Right lobe of liver (tissue), 6 donors: ENCODE data around the gene CLSTN3. TPM values are rescaled to one million over a fixed set of nuclear protein-coding genes. Genes with fewer than 3 reads are reported as not detected.

Experiments
- ATAC-seq, 4 donors: fragments of 200-7000 bp; cut with Tn5 transposase; one replicate each; pipeline ENCODE4 v1.9.1; 2020; ENCODE audit warnings: mild to moderate bottlenecking in 4 of 4, moderate library complexity in 4 of 4
- DNase-seq, 3 donors: peaks; one replicate each; pipeline ENCODE4 v3.0.0-alpha.2; 2020
- H3K27ac ChIP-seq, 3 donors: fragments of 200-600 bp; one replicate each; pipeline ENCODE4 v1.8.0; 2022
- H3K27me3 ChIP-seq, 2 donors: fragments of 200-600 bp; one replicate each; pipeline ENCODE4 v1.8.0; 2022
- H3K36me3 ChIP-seq, 4 donors: fragments of 200-600 bp; sonication (generic) in 1 of 4; one replicate each; pipeline versions ENCODE4 v1.5.1 to v1.8.0; 2017 to 2022; ENCODE audit warnings: control low read depth in 1 of 4
- H3K4me1 ChIP-seq, 4 donors: fragments of 200-600 bp; sonication (generic) in 1 of 4; one replicate each; pipeline versions ENCODE4 v1.5.1 to v1.8.0; 2017 to 2022; ENCODE audit warnings: control low read depth in 1 of 4
- H3K4me3 ChIP-seq, 3 donors: fragments of 200-600 bp; one replicate each; pipeline ENCODE4 v1.8.0; 2022
- H3K9me3 ChIP-seq, 4 donors: fragments of 200-600 bp; sonication (generic) in 1 of 4; one replicate each; pipeline versions ENCODE4 v1.5.1 to v1.8.0; 2017 to 2022; ENCODE audit warnings: control low read depth in 1 of 4
- POLR2A ChIP-seq: fragments of 450-650 bp; IDR thresholded peaks from one replicate; pipeline ENCODE4 v1.6.1; 2017; ENCODE audit warnings: antibody characterized with exemption, mild to moderate bottlenecking
- WGBS: methylation state at CpG from one replicate; pipeline ENCODE4 v1.1.6; 2018; ENCODE audit warnings: low coverage, low lambda C conversion rate; ENCODE audit not compliant: insufficient coverage; ENCODE audit errors: missing lambda C conversion rate; 5-methylcytosine and 5-hydroxymethylcytosine counted together
- intact Hi-C, 2 donors: fragments of 100-400 bp; cut with DNase I; formaldehyde crosslinking; loops; one replicate each; pipeline versions ENCODE4 v1.11.2 to v1.14.1; 2022
- total RNA-seq, 6 experiments: library from RNA; depleted of rRNA in 2 of 6; stranded (reverse); fragments of >200 nt in 2 of 6; fragmentation: NEBNext Ultra II Directional in 3 of 6; extraction: Animal tissue kit (Norgen Biotek cat#: 25700) in 3 of 6; gene quantifications; one replicate each; pipeline versions ENCODE4 v1.1.0 to v1.2.4, GENCODE V29; 2016 to 2023
- TF ChIP-seq, protein P1 (sequence below), 4 donors: fragments of 200-600 bp in 3 of 4; fragments of 450-650 bp in 1 of 4; IDR thresholded peaks; one replicate each; pipeline versions ENCODE4 v1.5.1 to v1.8.0; 2016 to 2022; ENCODE audit warnings: antibody characterized with exemption in 4 of 4, mild to moderate bottlenecking in 2 of 4
- donor health status: DM: no; HTN: yes; CAD: no.
- donor health status: DM: no; HTN: no; CAD: no.
- donor health status: DM: no; HTN: no; CAD: no.
- donor health status: DM: no; HTN: yes; CAD: no.
- donor health status: DM: no; HTN: yes; CAD: no.

The CLSTN3 gene
- total RNA-seq, 6 experiments from 2014 or later: 38.9 to 55.2 (median 43.1) TPM

DNA sequence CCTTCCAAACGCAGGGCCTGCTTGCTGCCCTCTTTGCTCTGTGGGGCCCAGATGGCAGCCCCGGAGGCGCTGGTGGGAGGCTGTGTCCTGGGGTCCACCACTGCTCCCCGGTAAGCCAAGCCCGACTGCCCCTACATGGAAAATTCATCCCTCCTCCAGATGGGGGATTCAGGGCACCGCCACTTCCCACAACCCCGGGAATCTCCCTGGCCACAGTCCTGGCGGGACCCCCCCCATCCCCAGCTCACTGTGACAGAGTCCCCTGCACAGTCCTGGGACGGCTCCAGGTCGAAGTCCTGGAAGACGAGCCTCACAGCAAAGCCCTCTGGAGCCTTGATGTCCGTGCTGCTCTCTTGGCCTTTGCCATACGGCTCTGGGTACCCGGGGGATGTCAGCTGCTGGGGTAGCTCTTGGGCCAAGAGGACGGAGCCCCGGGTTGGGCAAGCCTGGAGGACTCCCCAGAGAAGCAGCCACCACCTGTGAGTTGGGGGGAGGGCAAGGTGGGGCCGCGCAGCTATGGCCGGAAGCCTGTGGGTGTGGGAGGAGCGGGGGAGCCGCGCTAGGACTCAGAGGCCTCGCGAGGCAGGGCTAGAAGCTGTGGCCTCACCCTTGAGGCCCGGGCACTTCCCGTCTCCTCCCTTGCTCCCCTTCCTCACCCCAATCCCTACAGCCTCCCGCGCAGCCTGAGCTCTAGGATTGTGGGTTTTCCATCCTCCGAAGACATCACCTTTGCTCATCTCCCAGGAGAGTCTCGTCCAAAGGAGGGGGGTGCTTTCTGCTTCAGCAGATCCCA, 22.0 kb upstream of the CLSTN3 start:
- H3K36me3 ChIP-seq: peaks cover 0 to 21% (median 0%) of the 10 kb centered on the region in 4 donors
- 4% methylated on average over 12 of the region's 30 CpGs for WGBS
- H3K4me3 ChIP-seq: peak overlapping the region; percentile 69 to 89 (median 74)
- TF ChIP-seq, protein P1, sequence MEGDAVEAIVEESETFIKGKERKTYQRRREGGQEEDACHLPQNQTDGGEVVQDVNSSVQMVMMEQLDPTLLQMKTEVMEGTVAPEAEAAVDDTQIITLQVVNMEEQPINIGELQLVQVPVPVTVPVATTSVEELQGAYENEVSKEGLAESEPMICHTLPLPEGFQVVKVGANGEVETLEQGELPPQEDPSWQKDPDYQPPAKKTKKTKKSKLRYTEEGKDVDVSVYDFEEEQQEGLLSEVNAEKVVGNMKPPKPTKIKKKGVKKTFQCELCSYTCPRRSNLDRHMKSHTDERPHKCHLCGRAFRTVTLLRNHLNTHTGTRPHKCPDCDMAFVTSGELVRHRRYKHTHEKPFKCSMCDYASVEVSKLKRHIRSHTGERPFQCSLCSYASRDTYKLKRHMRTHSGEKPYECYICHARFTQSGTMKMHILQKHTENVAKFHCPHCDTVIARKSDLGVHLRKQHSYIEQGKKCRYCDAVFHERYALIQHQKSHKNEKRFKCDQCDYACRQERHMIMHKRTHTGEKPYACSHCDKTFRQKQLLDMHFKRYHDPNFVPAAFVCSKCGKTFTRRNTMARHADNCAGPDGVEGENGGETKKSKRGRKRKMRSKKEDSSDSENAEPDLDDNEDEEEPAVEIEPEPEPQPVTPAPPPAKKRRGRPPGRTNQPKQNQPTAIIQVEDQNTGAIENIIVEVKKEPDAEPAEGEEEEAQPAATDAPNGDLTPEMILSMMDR (IDR thresholded peaks at IDR 0.05): no peak
- TF ChIP-seq POLR2A: peak; percentile 80
- peaks cover 0 to 51% (median 25%) of the 10 kb centered on the region in 4 donors for H3K4me1 ChIP-seq
- ATAC-seq (peak; percentile 75 to 84 (median 82)), DNase-seq (peak; percentile 84 to 90 (median 84))
- H3K27me3 ChIP-seq: no peaks in the 10 kb centered on the region
- intact Hi-C loops: no loop called here
- peak overlapping the region; percentile 88 to 91 (median 89) for H3K27ac ChIP-seq
- H3K9me3 ChIP-seq: no peaks in the 10 kb centered on the region

DNA sequence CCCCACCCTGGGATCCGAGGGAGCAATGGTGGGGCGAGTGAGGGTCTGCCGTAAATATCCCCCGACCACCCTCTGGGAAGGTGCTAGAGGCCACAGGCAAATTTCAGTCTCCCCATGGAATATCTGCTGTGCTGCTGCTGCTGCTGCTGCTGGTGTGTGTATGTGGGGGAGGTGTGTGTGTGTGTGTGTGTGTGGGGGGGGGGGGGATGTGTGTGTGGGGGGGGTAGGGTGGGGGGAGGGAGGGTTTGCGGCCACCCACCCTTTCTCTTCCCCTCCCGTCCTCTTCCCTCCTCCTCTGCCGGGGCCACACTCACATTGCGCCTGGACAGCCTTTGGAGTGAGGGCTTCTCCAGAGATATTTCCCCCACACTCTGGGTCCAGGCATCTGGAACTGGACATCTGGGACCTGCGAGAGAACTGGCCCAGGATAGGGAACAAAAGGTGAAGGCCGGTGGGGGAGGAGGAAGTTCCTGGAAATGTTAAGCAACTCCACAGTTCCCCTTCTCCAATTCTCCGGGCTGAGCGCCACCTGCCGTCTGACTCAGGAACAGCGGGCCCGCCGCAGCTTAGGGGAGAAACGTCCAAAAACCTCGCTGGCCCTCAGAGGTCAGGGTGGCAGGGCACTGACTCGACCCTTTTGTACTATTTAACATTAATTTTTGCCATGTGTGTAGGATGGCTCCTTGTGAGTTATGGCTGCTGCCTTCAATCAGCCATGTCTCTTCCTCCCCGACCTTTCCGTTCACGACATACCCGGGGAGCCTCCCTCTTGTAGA, 21.2 kb upstream of the CLSTN3 start, which contains the start of gene C1RL:
Gene C1RL (minus strand): TSS at position 419 of the 776 bp plus-strand sequence. CDS start 34 bp downstream, at position 385.
- peak within 1 kb of the TSS; percentile 88 to 91 (median 89) for H3K27ac ChIP-seq
- peaks cover 0 to 53% (median 26%) of the 10 kb centered on the region in 4 donors for H3K4me1 ChIP-seq
- peak within 1 kb of the TSS; percentile 69 to 89 (median 74) for H3K4me3 ChIP-seq
- WGBS: 2% methylated on average over 21 of the region's 23 CpGs
- peak; percentile 74 to 83 (median 78) for ATAC-seq
- TF ChIP-seq, protein P1 (IDR thresholded peaks at IDR 0.05): peak; percentile 98 to 99 (median 98)
- peak; percentile 17 for TF ChIP-seq POLR2A
- DNase-seq: peak; percentile 87 to 95 (median 93)
- no peaks in the 10 kb centered on the region for H3K27me3 ChIP-seq
- H3K36me3 ChIP-seq: peaks cover 0 to 14% (median 0%) of the 10 kb centered on the region in 4 donors
- no peaks in the 10 kb centered on the region for H3K9me3 ChIP-seq
- intact Hi-C loops: no loop called here

DNA sequence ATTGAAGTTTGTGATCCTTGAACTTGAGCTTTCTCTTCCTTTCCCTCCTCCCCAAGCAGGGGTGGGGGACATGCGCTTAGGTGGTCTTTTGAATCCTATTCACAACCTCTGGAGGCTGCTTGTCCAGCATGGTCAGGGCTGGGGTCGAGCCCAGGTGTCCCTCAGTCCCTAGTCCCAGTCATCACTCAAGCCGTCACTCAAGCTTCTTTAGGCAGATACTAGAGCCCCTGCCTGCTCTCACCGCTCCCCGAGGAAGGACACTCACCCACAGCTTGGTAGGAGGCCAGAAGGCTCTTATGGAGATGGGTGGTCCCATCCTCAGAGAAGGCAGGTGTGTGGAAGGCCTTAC, 20.6 kb upstream of the CLSTN3 start:
- Histone ChIP-seq H3K4me1 (peaks cover 0 to 51% (median 25%) of the 10 kb centered on the region in 4 donors), H3K9me3 (no peaks in the 10 kb centered on the region), H3K27ac (peak overlapping the region; percentile 88 to 91 (median 89)), H3K36me3 (peaks cover 0 to 8% (median 0%) of the 10 kb centered on the region in 4 donors), H3K27me3 (no peaks in the 10 kb centered on the region), H3K4me3 (peak overlapping the region; percentile 69 to 89 (median 74))
- 33% methylated on average over 4 of the region's 5 CpGs for WGBS
- ATAC-seq (no peak), DNase-seq (no peak)
- TF ChIP-seq, protein P1 (IDR thresholded peaks at IDR 0.05): no peak
- TF ChIP-seq POLR2A: no peak
- intact Hi-C loops: no loop called here

DNA sequence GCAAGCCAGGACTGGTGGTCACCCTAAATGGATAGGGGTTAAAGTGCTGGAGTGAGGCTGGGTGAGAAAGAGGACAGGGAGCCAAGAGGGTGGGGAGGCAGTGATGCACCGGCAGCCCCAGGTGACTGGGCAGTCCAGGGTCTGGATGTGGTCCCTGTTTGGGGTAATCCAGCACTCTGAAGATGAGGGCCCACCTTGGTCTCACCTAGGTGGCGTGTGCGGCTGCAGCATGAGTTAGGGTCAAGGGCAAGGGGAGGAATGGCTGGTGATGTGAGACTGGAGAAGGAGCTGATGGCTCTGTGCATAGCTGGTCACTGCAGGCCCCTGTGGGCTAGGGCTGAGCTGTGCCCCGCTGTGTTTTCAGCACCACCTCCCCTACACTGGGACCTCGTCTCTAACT, 19.5 kb upstream of the CLSTN3 start:
- DNase-seq (no peak), ATAC-seq (no peak)
- H3K27ac ChIP-seq: no peak overlapping the region
- H3K4me3 ChIP-seq: no peak overlapping the region
- H3K36me3 ChIP-seq: peaks cover 0 to 6% (median 0%) of the 10 kb centered on the region in 4 donors
- 43% methylated on average over 2 of the region's 5 CpGs for WGBS
- intact Hi-C loops: no loop called here
- H3K27me3 ChIP-seq: no peaks in the 10 kb centered on the region
- H3K4me1 ChIP-seq: peaks cover 0 to 43% (median 20%) of the 10 kb centered on the region in 4 donors
- TF ChIP-seq, protein P1 (IDR thresholded peaks at IDR 0.05): no peak
- TF ChIP-seq POLR2A: no peak
- no peaks in the 10 kb centered on the region for H3K9me3 ChIP-seq
